GM12878 (cell line): ENCODE measurements around the gene NODAL. TPM values are rescaled to one million over a fixed set of nuclear protein-coding genes. Genes with fewer than 3 reads are reported as not detected.

ENCODE experiments used
- ATAC-seq: fragments of 200-7000 bp; cut with Tn5 transposase; 3 replicates; pipeline ENCODE4 v1.9.1; 2020; ENCODE audit warnings: mild to moderate bottlenecking, moderate library complexity
- BruUV-seq: library from RNA; stranded (reverse); fragments of 400-500 nt; replicated peaks from 2 replicates; lab custom pipeline; 2021; lab: Mats Ljungman, UMichigan
- CTCF ChIA-PET: fragments of 300-600 bp; sonication (Branson Sonifier 250); formaldehyde crosslinking; extraction: SDS; loops from one replicate; lab custom pipeline; 2021; ENCODE audit warnings: inconsistent platforms; lab: Yijun Ruan, JAX
- POLR2A ChIA-PET: fragments of 350-600 bp; formaldehyde crosslinking; extraction: SDS; loops from one replicate; lab custom pipeline; 2021; ENCODE audit warnings: inconsistent platforms; lab: Charles Lee
- RAD21 ChIA-PET: fragments of 300-600 bp; sonication (Branson Sonifier 250); formaldehyde crosslinking; loops from one replicate; lab custom pipeline; 2023; ENCODE audit warnings: antibody characterized with exemption; ENCODE audit not compliant: unreplicated experiment; lab: Charles Lee
- SMC1A ChIA-PET: fragments of 300-600 bp; sonication (Branson Sonifier 250); formaldehyde crosslinking; loops from one replicate; lab custom pipeline; 2023; ENCODE audit not compliant: unreplicated experiment, uncharacterized antibody; lab: Charles Lee
- DNase-seq: peaks from one replicate; pipeline ENCODE4 v3.0.0-alpha.2; 2011; ENCODE audit warnings: low read depth, low spot score
- FAIRE-seq: peaks from 3 replicates; lab custom pipeline; 2011; peaks lifted over from hg19 to GRCh38; lab: Jason Lieb, UNC
- H2AFZ ChIP-seq: 2 replicates; pipeline ENCODE4 v1.6.0; 2011; ENCODE audit warnings: low read depth, low read length, control low read depth; ENCODE audit not compliant: control insufficient read depth
- H3K27ac ChIP-seq: 2 replicates; pipeline ENCODE4 v1.5.1; 2011; ENCODE audit warnings: control low read depth; ENCODE audit not compliant: control insufficient read depth, insufficient read depth
- H3K27me3 ChIP-seq, 2 experiments: replicated peaks in 1 of 2; 2 replicates each; pipeline versions ENCODE4 v1.6.0 to v1.6.1; 2011; ENCODE audit warnings: low read length in 1 of 2; ENCODE audit not compliant: control insufficient read depth in 2 of 2, insufficient read depth in 2 of 2
- H3K36me3 ChIP-seq, 2 experiments: 2 replicates each; pipeline ENCODE4 v1.5.1; 2011; ENCODE audit warnings: low read length in 1 of 2; ENCODE audit not compliant: control insufficient read depth in 2 of 2, insufficient read depth in 2 of 2
- H3K4me1 ChIP-seq: 2 replicates; pipeline ENCODE4 v1.6.1; 2011; ENCODE audit warnings: mild to moderate bottlenecking, low read length, moderate library complexity, mixed read lengths; ENCODE audit not compliant: control insufficient read depth, insufficient read depth
- H3K4me2 ChIP-seq: 2 replicates; pipeline ENCODE4 v1.6.0; 2011; ENCODE audit warnings: control low read depth; ENCODE audit not compliant: control insufficient read depth, insufficient read depth
- H3K4me3 ChIP-seq: fragments of 200-600 bp; sonication (generic); 2 replicates; pipeline ENCODE4 v1.5.1; 2016
- H3K79me2 ChIP-seq: 2 replicates; pipeline ENCODE4 v1.6.0; 2011; ENCODE audit warnings: low read length; ENCODE audit not compliant: control insufficient read depth, insufficient read depth
- H3K9ac ChIP-seq: 2 replicates; pipeline ENCODE4 v1.8.0; 2011; ENCODE audit warnings: low read length, control low read depth, mixed read lengths; ENCODE audit not compliant: control insufficient read depth, insufficient read depth
- H3K9me3 ChIP-seq: replicated peaks from 3 replicates; pipeline ENCODE4 v1.5.1; 2011; ENCODE audit warnings: mild to moderate bottlenecking, low read length; ENCODE audit not compliant: control insufficient read depth, insufficient read depth
- H4K20me1 ChIP-seq: 2 replicates; pipeline ENCODE4 v1.6.0; 2011; ENCODE audit not compliant: control insufficient read depth, insufficient read depth
- JUNB ChIP-seq: IDR thresholded peaks from 2 replicates; pipeline ENCODE4 v1.6.1; 2016; ENCODE audit warnings: antibody characterized with exemption, mild to moderate bottlenecking
- JUND ChIP-seq: IDR thresholded peaks from 2 replicates; pipeline ENCODE4 v1.6.1; 2012; ENCODE audit warnings: low read depth, mild to moderate bottlenecking, low read length, improper control_type of control experiment, moderate library complexity
- MXI1 ChIP-seq: fragments of 150-350 bp; IDR thresholded peaks from 2 replicates; pipeline ENCODE4 v1.6.1; 2011; ENCODE audit warnings: low read depth, mild to moderate bottlenecking, inconsistent platforms, low read length, improper control_type of control experiment
- NFYA ChIP-seq: IDR thresholded peaks from 2 replicates; pipeline ENCODE4 v1.6.1; 2011; ENCODE audit warnings: low read depth, mild to moderate bottlenecking, low read length, improper control_type of control experiment, borderline replicate concordance
- NFYB ChIP-seq: IDR thresholded peaks from 2 replicates; pipeline ENCODE4 v1.6.1; 2011; ENCODE audit warnings: low read depth, mild to moderate bottlenecking, low read length, improper control_type of control experiment, moderate library complexity; ENCODE audit not compliant: insufficient read depth
- POLR2AphosphoS2 ChIP-seq: IDR thresholded peaks from 2 replicates; pipeline ENCODE4 v1.6.1; 2011; ENCODE audit warnings: low read depth, mild to moderate bottlenecking, low read length, improper control_type of control experiment, moderate library complexity
- SMAD1 ChIP-seq: fragments of 450-650 bp; IDR thresholded peaks from 2 replicates; pipeline ENCODE4 v1.6.1; 2018; ENCODE audit warnings: mild to moderate bottlenecking, low read depth; ENCODE audit not compliant: partially characterized antibody
- ZNF592 ChIP-seq: fragments of 450-650 bp; IDR thresholded peaks from 2 replicates; pipeline ENCODE4 v1.6.1; 2017; ENCODE audit warnings: mild to moderate bottlenecking, moderate library complexity
- WGBS: methylation state at CpG from one replicate; pipeline ENCODE4 v1.1.6; 2016; ENCODE audit warnings: low lambda C conversion rate; ENCODE audit not compliant: insufficient replicate concordance, insufficient coverage; ENCODE audit errors: missing lambda C conversion rate; 5-methylcytosine and 5-hydroxymethylcytosine counted together
- in situ Hi-C: fragments of 300-500 bp; cut with MboI; formaldehyde crosslinking; loops from 9 replicates; pipeline ENCODE4 v1.14.3; 2018; ENCODE audit warnings: mixed read lengths
- intact Hi-C: fragments of 100-400 bp; cut with micrococcal nuclease; formaldehyde crosslinking; loops from one replicate; pipeline ENCODE4 v1.14.2; 2022; ENCODE audit not compliant: unreplicated experiment
- polyA plus RNA-seq, 11 experiments: library from polyadenylated mRNA; depleted of rRNA in 4 of 11; unstranded in 6 of 11; stranded (reverse) in 5 of 11; fragments of >200 nt; fragmentation: Nextera tagmentation in 4 of 11; fragmentation: Illumina TruSeq in 1 of 11; extraction: Ambion mirVana in 4 of 11; extraction: Trizol in 1 of 11; gene quantifications; 1 replicate in 1 of 11; 2 replicates in 10 of 11; pipeline versions ENCODE4 v1.2.1 to v1.2.3, GENCODE V29; 2011 to 2016; ENCODE audit warnings: inconsistent platforms in 2 of 11, missing spikeins in 2 of 11, low read depth in 1 of 11
- total RNA-seq, 4 experiments: library from RNA; depleted of rRNA in 3 of 4; stranded (reverse); fragments of >200 nt in 3 of 4; fragmentation: Illumina TruSeq in 1 of 4; extraction: Trizol in 1 of 4; gene quantifications; 2 replicates each; pipeline versions ENCODE4 v1.2.1 to v1.2.3, GENCODE V29; 2013 to 2021
- TF ChIP-seq, protein P1 (sequence below): IDR thresholded peaks from 2 replicates; pipeline ENCODE4 v1.6.1; 2011; ENCODE audit warnings: borderline replicate concordance, low read depth, mild to moderate bottlenecking, moderate library complexity, mixed read lengths, low read length; ENCODE audit not compliant: insufficient read depth; ENCODE audit errors: extremely low read length
- TF ChIP-seq, protein P2 (sequence below): IDR thresholded peaks from 2 replicates; pipeline ENCODE4 v1.6.1; 2011; ENCODE audit warnings: low read depth, mild to moderate bottlenecking, low read length, moderate library complexity, borderline replicate concordance; ENCODE audit errors: extremely low read depth
- TF ChIP-seq, protein P3 (sequence below): IDR thresholded peaks from 2 replicates; pipeline ENCODE4 v1.6.1; 2012; ENCODE audit warnings: improper control_type of control experiment, low read depth, low read length; ENCODE audit not compliant: insufficient replicate concordance

NODAL gene
- total and polyA plus RNA-seq, 10 of the 15 experiments (the other 5 are each of a cell fraction or from before 2014, with no cell fraction given): not detected

GRCh38 chr10:70396140-70396539 lies 45.3 kb downstream of the NODAL start (continued):
- TF ChIP-seq JUND: no peak
- no peak for TF ChIP-seq NFYA
- no peak for TF ChIP-seq MXI1
- TF ChIP-seq, protein P1, sequence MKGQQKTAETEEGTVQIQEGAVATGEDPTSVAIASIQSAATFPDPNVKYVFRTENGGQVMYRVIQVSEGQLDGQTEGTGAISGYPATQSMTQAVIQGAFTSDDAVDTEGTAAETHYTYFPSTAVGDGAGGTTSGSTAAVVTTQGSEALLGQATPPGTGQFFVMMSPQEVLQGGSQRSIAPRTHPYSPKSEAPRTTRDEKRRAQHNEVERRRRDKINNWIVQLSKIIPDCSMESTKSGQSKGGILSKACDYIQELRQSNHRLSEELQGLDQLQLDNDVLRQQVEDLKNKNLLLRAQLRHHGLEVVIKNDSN: no peak
- TF ChIP-seq, protein P2, sequence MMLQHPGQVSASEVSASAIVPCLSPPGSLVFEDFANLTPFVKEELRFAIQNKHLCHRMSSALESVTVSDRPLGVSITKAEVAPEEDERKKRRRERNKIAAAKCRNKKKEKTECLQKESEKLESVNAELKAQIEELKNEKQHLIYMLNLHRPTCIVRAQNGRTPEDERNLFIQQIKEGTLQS: no peak

DNA sequence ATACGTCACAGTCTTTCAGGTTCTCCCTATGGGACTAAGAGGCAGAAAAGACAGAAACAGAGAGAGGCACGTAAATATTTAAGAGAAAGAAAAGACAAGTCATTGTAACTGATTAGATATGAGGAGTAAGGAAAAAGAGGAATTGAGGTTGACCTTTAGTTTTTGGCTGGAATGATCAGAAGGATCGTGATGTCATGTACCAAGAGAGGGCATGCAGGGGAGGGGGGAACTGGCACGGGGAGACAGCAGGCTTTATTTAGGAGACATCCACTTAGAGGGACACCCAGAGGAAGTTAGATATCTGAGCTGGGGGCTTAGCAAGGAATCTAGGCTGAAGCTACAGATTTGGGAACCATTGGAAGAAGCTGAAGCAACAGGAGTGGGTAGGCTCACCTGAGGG lies 49.8 kb downstream of the NODAL start:
- DNase-seq (no peak), FAIRE-seq (no peak), ATAC-seq (no peak)
- Histone ChIP-seq H3K36me3 (no peaks in the 10 kb centered on the region), H3K9ac (no peak overlapping the region), H3K9me3 (no peaks in the 10 kb centered on the region), H3K27me3 (no peaks in the 10 kb centered on the region), H3K4me2 (no peak overlapping the region), H3K4me3 (no peak overlapping the region), H2AFZ (no peak overlapping the region; the same call in 1 of the 2 replicates), H4K20me1 (no peaks in the 10 kb centered on the region), H3K27ac (no peak overlapping the region), H3K4me1 (no peaks in the 10 kb centered on the region), H3K79me2 (no peaks in the 10 kb centered on the region)
- ChIA-PET RAD21 (no interaction called here), CTCF (interaction anchor here (1.6 kb wide), 1 partner anchor 11 kb away, joined by 5 read pairs; no protein-coding TSS in a partner anchor), POLR2A (no interaction called here), SMC1A (no interaction called here)
- in situ Hi-C loops: no loop called here
- BruUV-seq: no TSS peak
- intact Hi-C loops: no loop called here
- 39% methylated on average over 4 of the region's 4 CpGs for WGBS
- no peak for TF ChIP-seq POLR2AphosphoS2
- TF ChIP-seq, protein P3, sequence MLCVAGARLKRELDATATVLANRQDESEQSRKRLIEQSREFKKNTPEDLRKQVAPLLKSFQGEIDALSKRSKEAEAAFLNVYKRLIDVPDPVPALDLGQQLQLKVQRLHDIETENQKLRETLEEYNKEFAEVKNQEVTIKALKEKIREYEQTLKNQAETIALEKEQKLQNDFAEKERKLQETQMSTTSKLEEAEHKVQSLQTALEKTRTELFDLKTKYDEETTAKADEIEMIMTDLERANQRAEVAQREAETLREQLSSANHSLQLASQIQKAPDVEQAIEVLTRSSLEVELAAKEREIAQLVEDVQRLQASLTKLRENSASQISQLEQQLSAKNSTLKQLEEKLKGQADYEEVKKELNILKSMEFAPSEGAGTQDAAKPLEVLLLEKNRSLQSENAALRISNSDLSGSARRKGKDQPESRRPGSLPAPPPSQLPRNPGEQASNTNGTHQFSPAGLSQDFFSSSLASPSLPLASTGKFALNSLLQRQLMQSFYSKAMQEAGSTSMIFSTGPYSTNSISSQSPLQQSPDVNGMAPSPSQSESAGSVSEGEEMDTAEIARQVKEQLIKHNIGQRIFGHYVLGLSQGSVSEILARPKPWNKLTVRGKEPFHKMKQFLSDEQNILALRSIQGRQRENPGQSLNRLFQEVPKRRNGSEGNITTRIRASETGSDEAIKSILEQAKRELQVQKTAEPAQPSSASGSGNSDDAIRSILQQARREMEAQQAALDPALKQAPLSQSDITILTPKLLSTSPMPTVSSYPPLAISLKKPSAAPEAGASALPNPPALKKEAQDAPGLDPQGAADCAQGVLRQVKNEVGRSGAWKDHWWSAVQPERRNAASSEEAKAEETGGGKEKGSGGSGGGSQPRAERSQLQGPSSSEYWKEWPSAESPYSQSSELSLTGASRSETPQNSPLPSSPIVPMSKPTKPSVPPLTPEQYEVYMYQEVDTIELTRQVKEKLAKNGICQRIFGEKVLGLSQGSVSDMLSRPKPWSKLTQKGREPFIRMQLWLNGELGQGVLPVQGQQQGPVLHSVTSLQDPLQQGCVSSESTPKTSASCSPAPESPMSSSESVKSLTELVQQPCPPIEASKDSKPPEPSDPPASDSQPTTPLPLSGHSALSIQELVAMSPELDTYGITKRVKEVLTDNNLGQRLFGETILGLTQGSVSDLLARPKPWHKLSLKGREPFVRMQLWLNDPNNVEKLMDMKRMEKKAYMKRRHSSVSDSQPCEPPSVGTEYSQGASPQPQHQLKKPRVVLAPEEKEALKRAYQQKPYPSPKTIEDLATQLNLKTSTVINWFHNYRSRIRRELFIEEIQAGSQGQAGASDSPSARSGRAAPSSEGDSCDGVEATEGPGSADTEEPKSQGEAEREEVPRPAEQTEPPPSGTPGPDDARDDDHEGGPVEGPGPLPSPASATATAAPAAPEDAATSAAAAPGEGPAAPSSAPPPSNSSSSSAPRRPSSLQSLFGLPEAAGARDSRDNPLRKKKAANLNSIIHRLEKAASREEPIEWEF: no peak
- TF ChIP-seq ZNF592: no peak
- no peak for TF ChIP-seq SMAD1
- TF ChIP-seq NFYB: no peak
- TF ChIP-seq JUNB: no peak
